ENCODE results near the gene ZNF200.

GRCh38 chr16:3266873-3267537, 32.0 kb upstream of the ZNF200 start:
- TF ChIP-seq, protein P1, sequence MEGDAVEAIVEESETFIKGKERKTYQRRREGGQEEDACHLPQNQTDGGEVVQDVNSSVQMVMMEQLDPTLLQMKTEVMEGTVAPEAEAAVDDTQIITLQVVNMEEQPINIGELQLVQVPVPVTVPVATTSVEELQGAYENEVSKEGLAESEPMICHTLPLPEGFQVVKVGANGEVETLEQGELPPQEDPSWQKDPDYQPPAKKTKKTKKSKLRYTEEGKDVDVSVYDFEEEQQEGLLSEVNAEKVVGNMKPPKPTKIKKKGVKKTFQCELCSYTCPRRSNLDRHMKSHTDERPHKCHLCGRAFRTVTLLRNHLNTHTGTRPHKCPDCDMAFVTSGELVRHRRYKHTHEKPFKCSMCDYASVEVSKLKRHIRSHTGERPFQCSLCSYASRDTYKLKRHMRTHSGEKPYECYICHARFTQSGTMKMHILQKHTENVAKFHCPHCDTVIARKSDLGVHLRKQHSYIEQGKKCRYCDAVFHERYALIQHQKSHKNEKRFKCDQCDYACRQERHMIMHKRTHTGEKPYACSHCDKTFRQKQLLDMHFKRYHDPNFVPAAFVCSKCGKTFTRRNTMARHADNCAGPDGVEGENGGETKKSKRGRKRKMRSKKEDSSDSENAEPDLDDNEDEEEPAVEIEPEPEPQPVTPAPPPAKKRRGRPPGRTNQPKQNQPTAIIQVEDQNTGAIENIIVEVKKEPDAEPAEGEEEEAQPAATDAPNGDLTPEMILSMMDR (IDR thresholded peaks at IDR 0.05) = no peak
- no peak for TF ChIP-seq POLR2A (IDR thresholded peaks at IDR 0.05)

Measured in lower leg skin (tissue), 3 donors.